Measurements from ENCODE around the gene CBLB. TPM values are rescaled to one million over a fixed set of nuclear protein-coding genes. Genes with fewer than 3 reads are reported as not detected.

Gene CBLB
- total RNA-seq, 4 donors from 2014 or later: 154 to 177 (median 169) TPM

GRCh38 chr3:105619651-105620050, 249.2 kb downstream of the CBLB start:
- no peak for DNase-seq (ENCODE audit: low spot score in 2 of 2)
- Histone ChIP-seq H3K9me3 (no peaks in the 10 kb centered on the region), H3K36me3 (no peaks in the 10 kb centered on the region), H3K27ac (no peak overlapping the region), H3K27me3 (no peaks in the 10 kb centered on the region), H3K4me3 (no peak overlapping the region), H3K4me1 (no peaks in the 10 kb centered on the region)
- TF ChIP-seq CTCF (IDR thresholded peaks at IDR 0.05): no peak
- TF ChIP-seq POLR2A (IDR thresholded peaks at IDR 0.05): no peak
- no peak for TF ChIP-seq EP300 (IDR thresholded peaks at IDR 0.05)
- 89 to 91% methylated on average over 2 of the region's 2 CpGs for WGBS, 2 donors

GRCh38 chr3:105618556-105618955, 250.3 kb downstream of the CBLB start:
- WGBS, 2 donors: 50 to 66% methylated on average over 5 of the region's 5 CpGs
- no peak overlapping the region for H3K4me3 ChIP-seq
- no peaks in the 10 kb centered on the region for H3K9me3 ChIP-seq
- H3K36me3 ChIP-seq: no peaks in the 10 kb centered on the region
- no peak for DNase-seq (ENCODE audit: low spot score in 2 of 2)
- no peak overlapping the region for H3K27ac ChIP-seq
- no peaks in the 10 kb centered on the region for H3K4me1 ChIP-seq
- no peaks in the 10 kb centered on the region for H3K27me3 ChIP-seq
- no peak for TF ChIP-seq EP300 (IDR thresholded peaks at IDR 0.05)
- TF ChIP-seq CTCF (IDR thresholded peaks at IDR 0.05): no peak
- no peak for TF ChIP-seq POLR2A (IDR thresholded peaks at IDR 0.05)

GRCh38 chr3:105616374-105617121, 252.3 kb downstream of the CBLB start:
- WGBS, 2 donors: 34 to 46% methylated on average over 5 of the region's 5 CpGs

GRCh38 chr3:105615814-105616213, 253.0 kb downstream of the CBLB start:
- no peak for TF ChIP-seq EP300 (IDR thresholded peaks at IDR 0.05)
- no peak for TF ChIP-seq POLR2A (IDR thresholded peaks at IDR 0.05)
- no peak for TF ChIP-seq CTCF (IDR thresholded peaks at IDR 0.05)
- Histone ChIP-seq H3K27me3 (no peaks in the 10 kb centered on the region), H3K36me3 (no peaks in the 10 kb centered on the region), H3K4me3 (no peak overlapping the region), H3K9me3 (no peaks in the 10 kb centered on the region), H3K27ac (no peak overlapping the region), H3K4me1 (no peaks in the 10 kb centered on the region)
- WGBS, 2 donors: 88 to 93% methylated on average over 3 of the region's 3 CpGs
- DNase-seq (ENCODE audit: low spot score in 2 of 2): no peak

More at GRCh38 chr3:105616374-105617121, 252.3 kb downstream of the CBLB start:
- no peaks in the 10 kb centered on the region for H3K36me3 ChIP-seq
- H3K4me1 ChIP-seq: no peaks in the 10 kb centered on the region
- no peak overlapping the region for H3K27ac ChIP-seq
- no peaks in the 10 kb centered on the region for H3K27me3 ChIP-seq
- DNase-seq (ENCODE audit: low spot score in 2 of 2): no peak
- TF ChIP-seq POLR2A (IDR thresholded peaks at IDR 0.05) (no peak), EP300 (IDR thresholded peaks at IDR 0.05) (no peak), CTCF (IDR thresholded peaks at IDR 0.05) (no peak)
- no peaks in the 10 kb centered on the region for H3K9me3 ChIP-seq
- no peak overlapping the region for H3K4me3 ChIP-seq

- no peaks in the 10 kb centered on the region for H3K4me1 ChIP-seq
- no peaks in the 10 kb centered on the region for H3K27me3 ChIP-seq
- H3K27ac ChIP-seq: no peak overlapping the region
- no peaks in the 10 kb centered on the region for H3K9me3 ChIP-seq
- no peak for DNase-seq (ENCODE audit: low spot score in 2 of 2)
- H3K36me3 ChIP-seq: no peaks in the 10 kb centered on the region
- no peak overlapping the region for H3K4me3 ChIP-seq
- TF ChIP-seq EP300 (IDR thresholded peaks at IDR 0.05) (no peak), POLR2A (IDR thresholded peaks at IDR 0.05) (no peak), CTCF (IDR thresholded peaks at IDR 0.05) (no peak)
Measured at GRCh38 chr3:105614288-105615030, 254.4 kb downstream of the CBLB start.

Measured in tibial nerve (tissue), 4 donors.